Measurements from ENCODE around the gene IRF2BP2. TPM values are rescaled to one million over a fixed set of nuclear protein-coding genes. Genes with fewer than 3 reads are reported as not detected.
"Not testable (repeated sequence)": the region's sequence is repeated elsewhere in the genome, so short reads cannot be mapped to it uniquely, and the experiment has no call there.

The IRF2BP2 gene
- total RNA-seq, 2 donors from 2014 or later = 97.3 to 176 TPM

DNA sequence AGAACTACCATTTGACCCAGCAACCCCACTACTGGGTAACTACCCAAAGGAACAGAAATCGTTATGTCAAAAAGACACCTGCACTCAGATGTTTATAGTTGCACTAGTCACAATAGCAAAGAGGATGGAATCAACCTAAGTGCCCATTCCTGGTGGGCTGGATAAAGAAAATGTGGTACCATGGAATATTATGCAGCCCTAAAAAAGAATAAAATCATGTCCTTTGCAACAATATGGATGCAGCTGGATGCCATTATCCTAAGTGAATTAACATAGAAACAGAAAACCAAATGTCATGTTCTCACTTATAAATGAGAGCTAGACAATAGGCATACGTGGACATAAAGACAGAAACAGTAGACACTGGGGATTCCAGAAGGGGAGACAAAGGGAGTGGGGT is 32.5 kb upstream of the IRF2BP2 start:
- no peak for DNase-seq (ENCODE audit: low spot score in 2 of 2)
- Mint-ChIP-seq H3K27ac (no peak overlapping the region), H3K9me3 (peaks cover 0 to 8% of the 10 kb centered on the region in 2 donors), H3K36me3 (peaks cover 0 to 6% of the 10 kb centered on the region in 2 donors)
- no peak for ATAC-seq

DNA sequence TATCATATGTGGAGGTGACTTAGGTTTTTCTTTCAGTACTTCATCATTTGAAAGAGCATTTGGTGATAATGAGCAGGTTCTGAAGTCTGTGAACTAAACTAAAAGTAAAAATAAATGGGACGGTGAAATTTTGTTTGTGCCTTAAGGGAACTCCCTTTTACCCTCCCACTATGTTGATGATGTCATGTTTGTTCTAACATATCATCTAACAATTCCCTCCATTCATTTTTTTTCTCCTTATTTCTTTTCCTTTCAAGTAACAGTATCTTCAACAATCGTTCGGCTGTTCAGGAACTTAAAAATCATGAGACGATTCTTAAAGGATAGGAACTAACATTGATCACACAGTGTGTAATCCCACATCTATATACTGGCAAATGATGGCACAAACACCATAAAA is 30.0 kb upstream of the IRF2BP2 start:
- no peaks in the 10 kb centered on the region for H3K36me3 Mint-ChIP-seq
- no peaks in the 10 kb centered on the region for H3K9me3 Mint-ChIP-seq
- no peak for ATAC-seq

DNA sequence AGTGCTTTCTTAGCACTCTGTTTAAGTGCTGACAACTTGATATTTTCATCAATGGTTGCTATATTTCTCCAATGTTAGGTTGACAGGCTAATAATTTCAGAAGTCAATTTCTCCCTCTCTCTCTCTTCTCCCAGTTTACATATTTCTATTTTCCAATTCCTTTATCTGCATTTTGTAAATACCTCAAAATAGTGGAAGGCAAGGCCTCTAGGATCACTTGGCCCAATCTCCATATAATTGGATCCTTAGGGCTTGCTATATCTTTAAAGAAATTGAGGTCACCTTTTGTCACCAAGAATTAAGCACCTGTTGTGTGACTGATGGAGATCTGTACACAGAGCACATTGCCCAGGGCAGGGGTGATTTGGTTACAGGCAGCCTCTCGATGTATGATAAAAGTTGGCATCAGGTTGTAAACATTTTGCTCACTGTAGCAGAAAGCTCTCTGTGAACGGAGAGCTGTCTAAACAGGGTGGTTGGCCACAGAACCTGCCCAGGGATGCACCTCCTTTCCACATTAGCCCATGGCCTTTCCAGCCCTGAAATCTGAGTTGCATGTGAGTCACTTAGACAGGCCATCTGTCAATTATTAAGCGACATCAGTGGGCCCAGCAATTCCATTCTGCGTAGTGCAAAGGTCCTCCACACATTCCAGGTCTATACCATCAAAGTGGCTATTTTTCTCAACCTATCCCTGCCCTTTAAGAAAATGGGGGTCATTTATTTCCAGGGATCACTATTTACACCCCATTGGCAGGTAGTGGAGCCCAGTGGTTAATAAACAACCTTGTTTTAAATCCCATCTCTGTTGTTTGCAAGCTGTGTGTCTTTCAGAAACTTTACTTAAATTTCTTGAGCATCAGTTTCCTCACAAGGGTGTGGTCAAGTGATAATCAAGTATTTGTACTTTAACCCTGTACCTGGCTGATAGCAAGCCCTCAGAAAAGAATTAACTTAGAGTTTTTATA is 29.1 kb upstream of the IRF2BP2 start:
- H3K27ac Mint-ChIP-seq = no peak overlapping the region
- DNase-seq (ENCODE audit: low spot score in 2 of 2) = no peak
- no peaks in the 10 kb centered on the region for H3K9me3 Mint-ChIP-seq
- H3K36me3 Mint-ChIP-seq = no peaks in the 10 kb centered on the region
- ATAC-seq = no peak

More for the DNA sequence above, 30.0 kb upstream of the IRF2BP2 start:
- no peak for DNase-seq (ENCODE audit: low spot score in 2 of 2)
- H3K27ac Mint-ChIP-seq = no peak overlapping the region

DNA sequence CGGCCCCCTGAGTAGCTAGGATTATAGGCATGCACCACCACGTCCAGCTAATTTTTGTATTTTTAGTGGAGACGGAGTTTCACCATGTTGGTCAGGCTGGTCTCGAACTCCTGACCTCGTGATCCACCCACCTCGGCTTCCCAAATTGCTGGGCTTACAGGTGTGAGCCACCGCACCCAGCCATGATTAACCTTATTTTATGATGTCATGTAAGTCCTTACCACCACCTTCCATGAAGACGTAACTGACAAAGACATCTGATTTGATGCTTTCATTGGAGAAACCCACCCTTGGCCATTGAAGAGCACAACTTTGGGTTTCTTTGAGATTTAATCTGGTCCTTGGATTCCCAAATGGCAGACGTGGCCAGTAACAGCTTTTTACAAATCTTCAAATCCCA is 24.9 kb upstream of the IRF2BP2 start:
- not testable (repeated sequence) for ATAC-seq; H3K27ac Mint-ChIP-seq; H3K36me3 Mint-ChIP-seq; H3K9me3 Mint-ChIP-seq; DNase-seq (ENCODE audit: low spot score in 2 of 2)

DNA sequence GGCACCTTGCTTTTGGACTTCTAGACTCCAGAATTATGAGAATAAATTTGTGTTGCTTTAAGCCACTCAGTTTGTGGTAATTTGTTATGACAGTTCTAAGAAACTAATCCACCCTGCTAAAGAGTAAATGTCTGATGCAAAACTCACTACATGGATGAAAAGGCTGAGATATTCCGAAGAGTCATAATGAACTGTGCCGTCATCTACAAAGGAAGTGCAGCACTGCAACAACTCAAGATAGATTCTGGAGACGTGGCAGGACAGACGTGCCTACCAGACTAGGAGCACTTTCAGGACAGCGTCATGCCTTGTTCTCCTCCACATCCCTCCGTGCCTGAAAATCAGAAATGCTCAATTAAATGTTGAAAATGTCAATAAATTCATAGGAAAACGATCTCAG is 24.4 kb upstream of the IRF2BP2 start:
- Mint-ChIP-seq H3K36me3 (no peaks in the 10 kb centered on the region), H3K9me3 (no peaks in the 10 kb centered on the region), H3K27ac (no peak overlapping the region)
- DNase-seq (ENCODE audit: low spot score in 2 of 2) = no peak
- ATAC-seq = no peak

DNA sequence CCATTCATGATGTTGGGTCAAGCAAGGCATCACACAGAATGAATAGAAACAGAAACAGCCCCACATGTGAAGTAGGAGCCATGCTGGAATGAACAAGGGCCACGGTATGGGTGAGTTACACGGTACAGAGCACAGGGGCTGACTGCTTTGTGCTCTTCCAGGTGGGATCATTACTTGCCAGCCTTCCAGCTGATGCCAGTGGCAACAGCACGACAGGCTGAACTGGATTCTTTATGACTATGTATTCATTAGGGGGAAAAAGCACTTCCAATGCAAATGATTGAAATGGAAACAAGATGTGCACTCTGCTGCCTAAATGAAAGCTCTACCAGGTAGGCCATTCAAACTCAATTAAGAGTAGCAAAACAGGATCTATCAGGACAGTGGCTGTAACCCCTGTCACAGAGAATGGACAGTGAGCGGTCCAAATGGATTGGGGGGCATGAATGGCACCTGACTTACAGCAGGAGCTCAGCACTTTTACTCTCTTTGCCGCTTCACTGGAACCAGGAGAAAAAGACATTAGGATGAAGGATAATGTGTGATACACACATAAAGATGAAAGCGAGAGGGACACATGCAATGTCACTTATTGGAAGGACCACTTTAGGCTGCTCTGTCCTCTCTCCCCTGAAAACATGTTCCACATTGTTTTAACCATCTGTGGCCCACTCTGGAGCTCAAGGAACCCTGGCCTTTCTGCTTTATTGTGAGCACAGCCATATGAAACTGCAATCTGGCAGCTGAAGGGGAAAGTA is 23.4 kb upstream of the IRF2BP2 start:
- H3K9me3 Mint-ChIP-seq = no peaks in the 10 kb centered on the region
- no peak overlapping the region for H3K27ac Mint-ChIP-seq
- DNase-seq (ENCODE audit: low spot score in 2 of 2) (no peak), ATAC-seq (no peak)
- H3K36me3 Mint-ChIP-seq = no peaks in the 10 kb centered on the region

DNA sequence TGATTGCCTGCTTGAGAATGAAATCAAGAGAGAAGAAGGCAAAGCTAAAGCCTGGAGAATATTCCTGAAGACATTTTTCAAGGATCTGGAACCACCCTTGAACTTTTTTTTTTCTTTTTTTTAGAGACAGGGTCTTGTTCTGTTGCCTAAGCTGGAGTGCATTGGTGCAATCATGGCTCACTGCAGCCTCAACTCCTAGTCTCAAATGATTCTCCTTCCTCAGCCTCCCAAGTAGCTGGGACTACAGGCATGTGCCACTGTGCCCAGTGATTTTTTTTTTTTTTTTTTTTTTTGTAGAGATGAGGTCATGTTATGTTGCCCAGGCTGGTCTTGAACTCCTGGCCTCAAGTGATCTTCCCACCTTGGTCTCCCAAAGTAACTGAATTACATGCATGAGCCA is 22.2 kb upstream of the IRF2BP2 start:
- Mint-ChIP-seq H3K9me3 (peaks cover 0 to 4% of the 10 kb centered on the region in 2 donors), H3K36me3 (no peaks in the 10 kb centered on the region), H3K27ac (no peak overlapping the region)
- no peak for DNase-seq (ENCODE audit: low spot score in 2 of 2)
- no peak for ATAC-seq

DNA sequence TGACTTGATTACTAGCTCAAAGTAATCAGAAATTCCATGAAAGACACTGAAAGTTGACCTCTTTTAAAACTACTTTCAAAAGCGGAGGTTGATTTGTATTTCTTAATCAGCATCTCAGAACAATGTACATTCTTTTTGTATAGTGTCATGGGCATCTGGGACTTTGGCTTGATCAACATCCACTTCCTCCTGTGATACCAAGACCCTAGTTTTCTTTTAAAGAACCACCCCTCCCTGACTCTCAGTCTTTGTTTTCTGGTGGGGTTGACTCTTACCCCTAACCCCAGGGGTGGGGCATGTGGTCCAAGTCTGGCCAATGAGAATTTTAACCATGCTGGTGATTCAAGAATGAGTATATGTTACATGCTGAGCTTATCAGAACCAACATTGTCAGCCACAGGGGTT is 21.7 kb upstream of the IRF2BP2 start:
- ATAC-seq (no peak), DNase-seq (ENCODE audit: low spot score in 2 of 2) (no peak)
- Mint-ChIP-seq H3K27ac (no peak overlapping the region), H3K36me3 (no peaks in the 10 kb centered on the region), H3K9me3 (peaks cover 0 to 4% of the 10 kb centered on the region in 2 donors)

DNA sequence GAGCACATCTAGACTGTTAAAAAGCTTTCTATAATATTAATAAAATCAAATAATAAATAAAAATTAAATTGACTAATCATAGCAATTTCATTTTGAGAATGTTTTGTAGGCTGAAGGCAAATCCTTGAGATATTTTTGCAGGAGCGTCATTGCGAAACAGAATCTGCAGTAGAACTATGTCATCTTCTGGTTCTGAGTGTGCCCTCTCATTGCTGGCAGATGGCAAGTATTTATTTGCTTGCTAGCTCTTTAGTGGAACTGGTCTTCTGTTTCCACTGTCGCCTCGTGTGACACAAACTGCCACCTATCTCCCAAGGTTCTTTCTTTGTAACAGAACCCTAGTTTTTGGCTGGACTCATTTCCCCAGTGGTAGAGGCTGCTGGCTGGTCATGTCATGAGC is 19.0 kb upstream of the IRF2BP2 start:
- H3K27ac Mint-ChIP-seq = no peak overlapping the region
- peaks cover 0 to 4% of the 10 kb centered on the region in 2 donors for H3K9me3 Mint-ChIP-seq
- H3K36me3 Mint-ChIP-seq = no peaks in the 10 kb centered on the region
- ATAC-seq = peak in 1 of 2 donors; percentile 34
- no peak for DNase-seq (ENCODE audit: low spot score in 2 of 2)

DNA sequence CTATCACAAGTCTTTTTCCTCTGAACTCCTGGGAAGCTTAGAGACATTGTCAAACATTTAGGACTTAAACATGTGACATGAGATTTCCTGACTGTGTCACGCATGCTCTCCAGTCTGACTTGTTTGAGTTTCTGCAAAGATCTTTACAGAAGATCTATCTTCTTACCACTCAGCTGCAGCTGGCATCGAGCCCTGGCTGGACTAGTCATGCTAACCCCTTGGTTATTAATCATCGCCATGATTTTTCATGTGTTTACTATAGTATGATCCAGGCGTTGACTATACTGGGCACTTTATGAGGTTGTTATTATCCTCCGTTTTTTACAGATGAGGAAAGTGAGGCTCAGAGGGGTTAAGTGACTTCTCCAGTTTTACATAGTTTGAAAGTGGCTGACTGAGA is 18.1 kb upstream of the IRF2BP2 start:
- ATAC-seq (no peak), DNase-seq (ENCODE audit: low spot score in 2 of 2) (no peak)
- H3K9me3 Mint-ChIP-seq = peaks cover 0 to 4% of the 10 kb centered on the region in 2 donors
- H3K27ac Mint-ChIP-seq = no peak overlapping the region
- H3K36me3 Mint-ChIP-seq = no peaks in the 10 kb centered on the region

DNA sequence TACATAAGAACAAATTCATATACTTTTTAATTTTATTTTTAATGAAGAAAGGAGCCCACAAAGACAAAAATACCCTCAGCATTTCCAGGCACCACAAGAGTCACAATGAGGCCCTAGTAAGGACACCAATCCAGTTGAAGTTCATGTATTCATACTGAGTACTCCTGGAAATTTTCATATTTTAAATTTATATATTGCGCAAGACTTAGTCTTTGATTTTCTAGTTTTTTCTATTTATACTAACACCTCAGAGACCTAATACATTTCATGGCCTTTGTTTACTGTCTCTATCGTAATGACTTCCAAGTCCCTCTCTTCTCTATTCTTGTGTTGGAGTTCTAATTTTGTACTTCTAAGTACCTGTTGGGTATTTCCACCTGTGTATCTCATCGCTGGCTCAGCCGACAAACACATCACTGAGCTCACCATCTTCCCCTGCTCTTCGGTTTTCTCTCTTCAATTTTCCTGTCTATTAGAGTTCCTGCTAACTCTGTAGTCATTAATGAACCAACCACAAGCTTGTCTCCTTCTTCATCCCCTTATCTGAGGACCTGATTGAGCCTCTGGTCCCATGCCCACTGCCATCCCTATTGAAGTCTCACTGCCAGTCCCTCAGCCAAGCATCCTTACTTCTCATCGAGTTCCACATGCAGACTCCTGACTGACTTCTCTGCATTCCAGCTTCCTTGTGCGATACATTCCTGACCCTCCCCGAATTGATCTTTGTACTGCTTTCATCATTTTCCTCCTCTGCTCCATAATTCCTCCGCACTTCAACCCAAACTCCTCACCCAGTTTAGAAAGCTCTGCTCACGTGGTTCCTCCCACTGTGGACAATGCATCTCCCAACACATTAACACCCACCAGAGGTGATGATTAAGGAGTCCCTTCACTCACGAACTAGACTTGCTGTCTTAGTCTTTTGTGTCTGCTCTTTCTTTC is 17.3 kb upstream of the IRF2BP2 start:
- Mint-ChIP-seq H3K9me3 (peaks cover 0 to 4% of the 10 kb centered on the region in 2 donors), H3K27ac (no peak overlapping the region), H3K36me3 (no peaks in the 10 kb centered on the region)
- no peak for ATAC-seq
- no peak for DNase-seq (ENCODE audit: low spot score in 2 of 2)

DNA sequence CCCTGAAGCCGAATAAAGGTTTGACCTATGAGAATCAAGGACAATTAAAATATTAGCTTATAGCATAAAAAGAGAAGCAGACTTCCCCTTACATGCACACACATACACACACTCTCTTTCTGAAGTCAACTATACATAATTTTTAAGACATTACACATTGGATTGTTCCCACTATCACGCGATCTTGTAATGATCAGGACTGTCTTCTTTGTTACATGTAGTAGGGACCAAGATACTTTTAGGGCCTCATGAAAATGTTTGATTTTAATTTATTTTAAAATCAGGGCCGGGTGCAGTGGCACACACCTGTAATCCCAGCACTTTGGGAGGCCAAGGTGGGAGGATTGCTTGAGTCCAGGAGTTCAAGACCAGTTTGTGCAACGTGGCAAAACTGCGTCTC is 16.4 kb upstream of the IRF2BP2 start:
- peaks cover 0 to 4% of the 10 kb centered on the region in 2 donors for H3K9me3 Mint-ChIP-seq
- no peak for DNase-seq (ENCODE audit: low spot score in 2 of 2)
- ATAC-seq = no peak
- no peaks in the 10 kb centered on the region for H3K36me3 Mint-ChIP-seq
- H3K27ac Mint-ChIP-seq = no peak overlapping the region

DNA sequence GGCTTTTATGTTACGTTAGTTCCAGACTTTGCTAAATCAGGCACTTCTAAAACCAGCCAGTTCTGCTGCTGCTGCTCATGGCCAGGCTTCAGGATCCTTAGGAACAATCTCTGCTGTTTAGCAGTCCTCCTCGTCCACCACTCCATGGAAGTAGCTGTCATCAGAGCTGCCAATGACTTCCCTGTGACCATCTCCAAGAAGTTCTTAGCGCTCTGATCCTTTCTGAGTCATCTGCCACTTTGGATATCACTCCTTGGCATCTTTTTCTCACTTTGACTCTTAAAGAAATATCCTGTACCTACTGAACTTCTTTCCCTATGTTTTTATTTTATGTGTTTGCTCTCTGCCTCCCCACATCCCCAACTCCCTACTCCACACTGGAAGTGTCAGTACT is 14.7 kb upstream of the IRF2BP2 start:
- H3K36me3 Mint-ChIP-seq = no peaks in the 10 kb centered on the region
- peaks cover 0 to 4% of the 10 kb centered on the region in 2 donors for H3K9me3 Mint-ChIP-seq
- no peak overlapping the region for H3K27ac Mint-ChIP-seq
- ATAC-seq (no peak), DNase-seq (ENCODE audit: low spot score in 2 of 2) (no peak)

DNA sequence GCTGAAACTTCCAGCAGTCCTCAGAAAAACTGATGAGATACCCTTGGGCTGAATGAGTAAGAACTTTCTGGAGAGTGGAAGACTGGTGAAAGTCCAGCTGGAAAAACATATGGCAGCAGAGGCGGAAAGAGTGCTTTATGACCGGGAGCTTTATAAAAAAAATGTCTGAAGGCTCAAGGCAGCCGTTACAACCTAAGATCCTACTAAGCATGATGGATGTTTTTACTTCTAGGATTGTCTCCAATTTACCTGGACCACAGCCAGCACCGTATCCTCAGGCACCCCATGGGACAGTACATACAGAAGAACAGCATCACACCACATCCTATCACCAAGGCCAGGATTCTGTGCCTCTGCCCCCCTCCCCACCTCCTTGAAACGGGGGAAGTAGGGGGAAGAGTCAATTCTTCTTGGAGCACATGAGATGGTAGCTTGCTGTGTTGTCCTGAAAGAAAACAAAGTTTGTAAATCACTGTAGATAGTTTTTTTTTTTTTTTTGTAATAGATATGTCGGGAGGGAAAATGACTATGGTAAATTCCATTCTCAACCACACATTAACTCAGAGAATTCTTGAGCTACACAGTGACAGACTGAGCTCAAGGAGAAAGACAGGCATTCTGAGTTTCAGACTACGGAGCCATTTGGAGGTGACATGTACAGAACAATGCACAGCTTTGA is 11.8 kb upstream of the IRF2BP2 start:
- Mint-ChIP-seq H3K36me3 (no peaks in the 10 kb centered on the region), H3K27ac (peak overlapping the region in 1 of 2 donors; percentile 22), H3K9me3 (no peaks in the 10 kb centered on the region)
- ATAC-seq (no peak), DNase-seq (ENCODE audit: low spot score in 2 of 2) (no peak)

DNA sequence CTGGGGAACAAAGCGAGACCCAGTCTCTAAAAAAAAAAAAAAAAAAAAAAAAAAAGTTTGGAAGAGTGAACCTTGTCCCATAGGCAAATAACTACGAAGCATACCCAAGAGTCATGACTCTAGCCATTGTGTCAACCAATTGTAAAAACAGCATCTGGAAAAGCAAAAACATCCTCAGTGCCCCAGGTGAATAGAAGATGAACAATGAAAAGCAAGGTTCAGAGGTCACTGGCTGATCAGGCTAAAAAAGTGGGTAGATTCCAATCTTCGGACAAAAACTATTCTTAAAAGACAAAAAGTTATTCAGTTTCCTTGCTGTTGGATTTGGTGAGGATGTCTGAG is 11.1 kb upstream of the IRF2BP2 start:
- DNase-seq (ENCODE audit: low spot score in 2 of 2) = no peak
- no peaks in the 10 kb centered on the region for H3K9me3 Mint-ChIP-seq
- no peak overlapping the region for H3K27ac Mint-ChIP-seq
- H3K36me3 Mint-ChIP-seq = no peaks in the 10 kb centered on the region
- ATAC-seq = no peak
